Colon (tissue), 2 donors: ENCODE data around the gene ART3.

ENCODE experiments used
- FAIRE-seq: peaks from 2 replicates; lab custom pipeline; 2012; peaks lifted over from hg19 to GRCh38; lab: Jason Lieb, UNC
- donor health status: control.
- donor health status: control.

The ART3 gene

DNA sequence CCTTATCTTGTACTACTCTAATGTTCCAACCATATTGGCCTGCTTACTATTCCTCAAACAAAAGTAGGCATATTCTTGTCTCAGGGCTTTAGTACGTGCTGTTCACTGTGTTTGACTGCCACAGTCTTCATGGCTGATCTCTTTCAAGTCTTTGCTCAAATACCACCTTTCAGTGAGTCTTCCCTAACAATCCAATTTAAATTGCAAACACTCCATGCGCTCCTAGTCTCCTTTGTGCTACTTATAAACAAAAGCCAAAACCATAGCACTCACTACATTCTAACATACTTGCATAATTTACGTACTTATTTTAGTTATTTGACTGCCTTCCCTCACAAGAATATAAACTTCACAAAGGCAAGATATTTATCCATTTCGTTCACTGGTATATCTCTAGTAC lies 1.7 kb upstream of the ART3 start:
- no peak for FAIRE-seq

DNA sequence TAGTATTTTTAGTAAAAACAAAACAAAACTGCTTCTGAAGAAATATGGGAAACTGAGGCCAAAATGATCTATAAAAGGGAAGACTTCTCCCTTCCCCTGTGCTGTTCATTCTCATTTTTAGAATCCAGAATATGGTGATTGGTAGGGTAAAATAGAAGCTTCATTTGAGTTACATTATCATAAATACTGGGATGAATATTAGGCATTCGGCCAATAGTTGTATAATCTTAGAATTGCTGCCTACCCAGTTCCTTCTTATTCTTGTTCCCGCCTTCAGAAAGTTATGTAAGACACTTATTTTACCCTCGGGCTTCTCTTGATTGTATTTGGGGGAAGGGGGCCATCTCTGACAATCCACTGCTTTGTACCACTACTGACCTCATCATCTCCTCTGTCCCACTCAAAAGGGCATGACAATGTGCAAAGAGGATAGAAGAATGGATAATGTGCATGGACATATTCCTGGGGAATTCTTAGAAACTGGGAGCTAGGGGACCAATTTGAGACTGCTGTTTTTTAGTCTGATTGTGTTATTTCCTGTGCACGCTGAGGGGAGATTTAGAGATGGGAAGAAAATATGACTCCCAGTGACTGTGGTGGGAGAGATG lies 588 bp downstream of the ART3 start:
- FAIRE-seq: no peak

DNA sequence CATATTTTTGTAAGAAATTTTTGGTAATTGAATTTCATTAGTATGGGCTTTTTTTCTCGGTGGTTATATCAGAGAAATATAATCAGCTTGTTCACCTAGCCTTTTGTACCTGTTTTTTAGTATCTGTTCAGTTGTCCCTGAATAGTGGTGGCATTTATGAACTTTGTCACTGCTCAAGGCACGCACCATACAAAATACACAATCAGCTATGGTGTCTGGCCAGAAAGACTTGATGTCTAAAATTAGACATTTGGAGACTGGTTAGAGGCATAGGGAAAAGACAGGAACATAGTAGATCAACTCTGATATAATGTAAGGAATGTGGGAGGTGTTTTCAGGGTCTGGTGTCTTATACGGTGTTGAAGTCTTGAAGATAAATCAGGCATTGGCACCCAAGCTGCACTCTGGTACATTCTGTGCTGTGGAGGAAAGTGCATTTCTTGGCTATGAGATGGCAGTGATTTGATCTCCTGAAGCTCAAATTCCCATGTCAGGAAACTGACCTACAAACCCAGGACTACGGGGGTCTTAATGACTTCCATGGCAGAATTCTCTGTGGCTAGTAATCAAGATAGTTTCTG lies 3.6 kb downstream of the ART3 start:
- no peak for FAIRE-seq

DNA sequence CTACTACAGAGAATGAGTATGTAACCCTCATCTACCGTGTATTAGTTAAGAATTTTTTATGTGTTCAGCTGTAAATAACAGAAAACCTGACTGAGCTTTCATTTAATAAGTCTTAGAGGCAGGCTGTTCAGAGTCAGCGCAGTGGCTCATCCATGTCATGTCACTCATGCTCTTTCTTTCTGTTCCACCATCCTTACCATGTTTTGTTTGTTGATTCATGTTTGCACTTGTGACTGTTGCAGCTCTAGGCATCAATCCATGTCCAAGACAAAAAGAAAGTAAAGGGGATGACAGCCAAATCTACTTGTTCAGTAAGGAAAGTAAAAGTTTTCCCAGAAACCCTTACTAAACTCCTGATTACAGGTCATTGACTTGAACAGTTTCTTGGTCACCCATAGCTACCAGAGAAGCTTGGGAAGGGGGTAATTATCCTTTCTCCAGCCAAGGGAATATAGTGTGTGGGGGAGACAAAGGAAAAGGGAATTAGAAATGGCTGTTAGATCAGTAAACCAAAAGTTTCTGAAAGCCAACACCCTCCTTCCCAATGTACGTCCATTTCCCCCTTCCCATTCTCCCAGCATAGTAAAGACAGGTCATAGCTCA lies 9.0 kb downstream of the ART3 start:
- FAIRE-seq: no peak

DNA sequence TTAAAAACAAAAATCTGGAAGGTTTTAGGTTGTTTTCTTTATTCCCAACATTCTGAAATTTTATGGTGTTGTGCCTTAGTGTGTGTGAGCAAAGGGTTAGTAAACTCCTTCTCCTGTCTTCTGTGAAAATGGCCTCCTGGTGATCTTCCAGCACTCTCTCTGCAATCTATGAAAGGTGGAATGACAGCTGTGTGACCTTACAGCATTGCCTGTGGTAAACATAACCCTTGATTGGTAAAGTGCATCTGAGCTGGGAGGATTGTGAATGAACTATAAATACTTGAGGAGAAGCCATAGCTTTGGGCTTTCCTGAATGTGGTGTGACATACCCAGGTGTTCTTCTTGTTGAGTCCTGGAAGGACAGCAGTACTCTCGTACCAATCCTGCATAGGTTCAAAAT lies 10.0 kb downstream of the ART3 start:
- no peak for FAIRE-seq

DNA sequence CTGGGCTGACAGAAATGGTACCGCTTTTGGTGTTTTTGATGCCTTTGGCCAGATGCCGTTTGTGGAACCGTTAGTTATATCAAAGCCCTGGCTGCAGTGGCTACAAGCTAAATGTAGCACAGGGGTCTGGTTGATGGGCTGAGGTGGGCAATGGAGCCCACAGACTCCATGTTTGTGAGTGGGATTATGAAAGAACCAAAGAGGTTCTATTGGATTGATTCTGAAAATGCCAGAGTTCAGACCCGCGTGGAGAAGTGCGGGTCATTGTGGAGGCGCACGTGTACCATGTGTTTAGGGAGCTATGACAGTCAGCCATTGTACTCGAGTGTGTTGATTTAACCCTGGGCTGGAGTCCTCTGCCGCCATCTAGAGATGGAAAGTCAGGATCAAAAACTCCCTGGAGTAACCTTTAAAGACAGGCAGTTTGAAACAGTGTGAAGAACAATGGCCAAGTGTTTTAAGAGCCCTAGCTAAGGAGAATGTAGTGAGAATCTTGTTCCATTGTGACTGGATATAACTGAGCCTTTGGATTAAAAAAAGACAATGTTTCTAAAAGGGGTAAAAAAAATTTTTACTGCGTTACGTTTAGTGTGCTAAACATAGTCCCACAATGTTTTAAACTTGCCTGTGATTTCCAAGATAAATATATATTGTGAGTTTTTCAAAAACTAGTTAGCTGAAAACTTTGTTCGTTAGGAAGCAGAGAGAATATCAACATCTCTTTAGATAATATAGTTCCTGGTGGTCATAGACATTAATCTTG lies 12.7 kb downstream of the ART3 start:
- no peak for FAIRE-seq

DNA sequence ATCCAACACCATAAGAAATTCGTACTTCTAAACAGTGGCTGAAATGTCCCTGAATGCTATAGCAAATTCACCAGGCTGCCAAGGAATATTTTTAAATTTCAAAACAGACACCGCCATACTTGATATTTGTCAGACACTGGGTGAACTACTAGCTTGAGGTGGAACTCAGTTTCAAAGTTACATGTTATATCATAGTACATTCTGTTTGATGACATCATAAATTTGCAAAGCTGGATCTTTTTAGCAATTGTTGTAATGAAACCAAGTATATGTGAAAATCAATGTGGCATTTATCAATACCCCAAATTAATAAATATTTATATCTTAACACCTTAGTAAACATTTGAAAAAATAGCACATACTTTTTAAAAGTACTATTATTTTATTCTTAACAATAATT lies 14.2 kb downstream of the ART3 start:
- no peak for FAIRE-seq

DNA sequence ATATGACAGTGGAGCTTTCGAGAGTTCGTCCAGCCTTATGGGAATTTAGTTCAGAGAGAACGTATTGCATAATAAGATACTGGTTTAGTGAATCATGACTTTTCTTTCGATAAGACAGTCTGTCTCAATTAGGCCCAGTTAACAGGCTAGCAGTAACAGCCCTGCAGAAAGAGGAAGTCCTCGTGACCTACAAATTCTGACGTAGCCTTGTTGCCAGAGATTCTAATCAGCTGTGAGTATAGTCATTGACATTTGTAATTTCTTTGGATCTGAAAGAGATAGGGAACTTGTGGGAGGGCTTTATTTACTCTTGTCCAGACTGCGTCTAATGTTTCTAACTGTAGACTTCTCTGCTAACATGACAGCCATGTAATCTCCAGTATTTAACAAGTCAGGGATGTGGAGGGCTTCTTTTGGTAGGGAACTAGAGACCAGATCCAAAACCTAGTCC lies 15.8 kb downstream of the ART3 start:
- no peak for FAIRE-seq

DNA sequence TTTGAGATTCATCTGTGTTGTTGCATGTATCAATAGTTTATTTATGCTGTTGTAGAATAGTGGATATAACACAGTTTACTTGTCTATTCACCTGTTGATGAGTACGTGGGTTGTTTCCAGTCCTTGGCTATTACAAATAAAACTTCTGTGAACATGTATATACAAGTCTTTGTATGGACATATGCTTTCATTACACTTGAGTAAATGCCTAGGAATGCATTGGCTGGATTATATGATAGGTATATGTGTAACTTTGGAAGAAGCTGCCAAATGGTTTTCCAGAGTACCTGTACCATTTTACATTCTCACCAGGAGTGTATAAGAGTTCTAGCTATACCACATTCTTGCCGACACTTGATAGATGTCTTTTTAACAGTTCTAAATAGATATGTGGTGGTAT lies 16.5 kb downstream of the ART3 start:
- no peak for FAIRE-seq

DNA sequence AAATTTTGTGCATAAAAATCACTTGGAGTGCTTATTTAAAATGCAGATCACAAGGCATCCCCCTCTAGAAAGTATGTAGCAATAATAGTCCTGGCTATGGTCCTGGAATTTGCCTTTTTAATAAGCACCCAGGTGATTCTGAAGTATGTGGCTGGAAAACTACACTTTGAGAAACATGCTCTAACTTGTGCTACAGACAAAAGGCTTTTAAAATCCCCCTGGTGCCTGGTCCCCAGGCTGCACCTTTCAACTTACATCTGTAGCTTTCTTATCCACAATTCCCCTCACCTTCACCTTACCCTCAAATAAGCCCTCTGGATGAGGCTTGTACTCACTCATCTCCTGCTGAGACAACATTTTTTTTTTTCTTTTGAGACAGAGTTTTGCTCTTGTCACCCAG lies 21.1 kb downstream of the ART3 start:
- no peak for FAIRE-seq

DNA sequence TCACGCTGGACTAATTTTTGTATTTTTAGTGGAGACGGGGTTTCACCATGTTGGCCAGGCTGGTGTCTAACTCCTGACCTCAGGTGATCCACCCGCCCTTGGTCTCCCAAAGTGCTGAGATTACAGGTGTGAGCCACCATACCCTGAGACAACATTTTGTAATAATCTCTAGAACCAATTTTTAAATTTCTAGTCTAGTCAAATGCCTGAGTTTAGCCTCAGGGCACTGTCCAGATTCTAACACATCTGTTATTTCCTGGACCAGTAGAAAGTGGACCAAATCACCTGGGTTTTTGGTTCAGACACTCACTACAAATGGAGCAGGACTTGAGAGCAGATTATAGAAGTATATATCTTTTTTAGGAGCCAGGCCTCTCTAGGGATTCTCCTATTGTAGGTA lies 21.6 kb downstream of the ART3 start:
- no peak for FAIRE-seq

DNA sequence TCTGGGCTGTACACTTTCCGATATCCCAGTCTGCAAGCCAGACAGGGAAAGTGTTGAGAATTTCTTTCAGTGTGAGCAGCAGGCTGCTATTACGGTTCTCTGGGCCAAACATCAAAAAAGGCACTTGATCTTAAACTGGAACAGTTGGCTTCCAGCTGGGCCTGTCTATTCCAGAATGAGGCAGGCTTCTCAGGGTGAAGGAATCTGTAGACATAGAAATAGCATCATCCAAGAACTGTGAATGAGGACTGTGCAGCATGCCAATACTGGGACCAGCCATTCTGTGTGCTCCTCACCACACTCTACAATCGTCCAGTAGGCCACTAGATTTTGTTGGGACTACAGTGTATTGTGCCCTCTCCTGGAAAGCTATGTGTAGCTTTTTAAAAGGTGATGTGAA lies 31.1 kb downstream of the ART3 start:
- FAIRE-seq: no peak

DNA sequence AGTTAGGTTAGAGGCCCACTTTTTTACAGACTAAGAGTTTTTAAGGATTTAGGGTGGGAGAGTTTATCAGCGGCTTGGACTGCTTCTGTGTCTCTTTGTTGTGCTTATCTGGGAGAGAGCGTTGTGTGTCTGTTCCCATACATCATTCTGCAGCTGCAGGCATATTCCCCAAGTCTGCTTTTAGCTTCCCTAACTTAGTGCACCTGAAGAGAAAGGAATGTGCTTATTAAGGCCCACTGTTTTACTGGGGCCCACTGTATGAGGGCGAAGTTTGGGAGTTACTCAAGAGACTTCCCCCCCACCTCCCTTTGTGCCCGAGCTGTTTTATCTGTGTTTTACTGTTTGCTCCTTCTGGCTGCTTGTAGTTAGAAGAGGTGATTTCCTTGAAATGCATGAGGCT lies 31.9 kb downstream of the ART3 start:
- no peak for FAIRE-seq

DNA sequence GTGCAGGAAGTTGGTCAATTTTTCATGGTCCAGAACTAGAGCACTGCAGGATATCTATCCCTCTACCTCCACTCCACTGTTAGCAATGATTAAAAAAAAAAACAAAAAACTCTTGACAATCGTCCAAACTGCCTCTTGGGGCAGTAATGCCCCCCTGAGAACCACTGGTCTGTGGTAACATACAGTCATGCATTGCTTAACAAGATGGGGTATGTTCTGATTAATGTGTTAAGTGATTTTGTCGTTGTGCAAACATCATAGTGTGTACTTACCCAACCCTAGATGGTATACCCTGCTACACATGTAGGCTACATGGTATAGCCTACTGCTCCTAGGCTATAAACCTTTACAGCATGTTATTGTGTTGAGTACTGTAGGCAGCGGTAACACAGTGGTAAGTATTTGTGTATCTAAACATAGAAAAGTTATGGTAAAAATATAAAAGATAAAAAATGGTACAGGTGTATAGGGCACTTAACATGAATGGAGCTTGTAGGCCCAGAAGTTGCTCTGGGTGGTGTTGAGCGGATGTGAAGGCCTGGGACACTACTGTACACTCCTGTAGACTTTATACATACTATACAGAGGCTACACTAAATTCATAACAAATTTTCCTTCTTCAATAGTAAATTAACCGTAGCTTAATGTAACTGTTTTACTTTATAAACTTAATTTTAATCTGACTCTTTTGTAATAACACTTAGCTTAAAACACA lies 34.1 kb downstream of the ART3 start:
- FAIRE-seq: no peak

DNA sequence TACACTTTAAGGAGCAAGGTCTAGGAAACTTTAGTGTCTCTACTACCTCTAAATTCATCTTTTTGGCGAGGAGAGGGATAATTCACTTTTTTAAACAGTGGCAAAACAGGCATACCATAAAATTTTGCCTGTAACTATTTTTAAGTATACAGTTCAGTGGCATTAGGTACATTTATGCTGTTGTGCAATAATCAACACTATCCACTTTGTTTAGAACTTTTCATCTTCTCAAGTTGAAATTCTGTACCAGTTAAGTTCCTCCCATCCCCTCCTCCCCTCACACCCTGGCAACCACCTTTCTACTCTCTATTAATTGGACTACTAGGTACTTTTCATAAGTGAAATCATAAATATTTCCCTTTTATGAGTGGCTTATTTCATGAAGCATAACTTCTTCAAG lies 42.3 kb downstream of the ART3 start:
- FAIRE-seq: no peak

DNA sequence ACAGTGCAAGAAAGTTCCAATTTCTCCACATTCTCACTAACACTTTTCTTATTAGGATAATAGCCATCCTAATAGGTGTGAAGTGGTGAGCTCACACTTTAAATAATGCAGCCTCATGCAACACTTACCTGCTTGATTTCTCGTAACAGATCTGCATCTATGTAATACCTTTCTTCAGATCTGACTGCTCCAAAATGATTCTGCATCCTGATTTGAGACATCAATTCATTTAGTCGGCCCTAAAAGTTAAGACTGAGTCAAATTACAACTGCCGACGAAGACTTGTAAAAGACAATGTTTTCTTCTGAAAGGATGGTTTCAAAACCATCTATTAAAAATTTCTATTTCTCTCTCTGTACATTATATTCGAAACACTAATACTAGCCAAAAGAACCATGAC lies 43.0 kb downstream of the ART3 start:
- FAIRE-seq: no peak

DNA sequence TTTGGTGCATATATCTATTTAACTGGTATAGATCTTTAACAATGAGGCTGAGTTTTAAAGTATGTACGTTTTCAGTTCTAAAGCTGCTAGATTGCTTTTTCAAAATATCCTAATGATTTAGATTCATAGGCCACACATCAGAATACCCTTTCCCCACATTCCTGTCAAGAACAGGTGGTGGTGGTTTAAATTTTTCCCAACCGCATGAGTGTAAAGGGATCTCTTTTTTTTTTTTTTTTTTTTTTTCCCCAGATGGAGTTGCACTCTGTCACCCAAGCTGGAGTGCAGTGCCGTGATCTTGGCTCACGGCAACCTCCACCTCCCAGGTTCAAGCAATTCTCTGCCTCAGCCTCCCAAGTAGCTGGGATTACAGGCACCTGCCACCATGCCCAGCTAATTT lies 45.7 kb downstream of the ART3 start:
- FAIRE-seq: no peak

DNA sequence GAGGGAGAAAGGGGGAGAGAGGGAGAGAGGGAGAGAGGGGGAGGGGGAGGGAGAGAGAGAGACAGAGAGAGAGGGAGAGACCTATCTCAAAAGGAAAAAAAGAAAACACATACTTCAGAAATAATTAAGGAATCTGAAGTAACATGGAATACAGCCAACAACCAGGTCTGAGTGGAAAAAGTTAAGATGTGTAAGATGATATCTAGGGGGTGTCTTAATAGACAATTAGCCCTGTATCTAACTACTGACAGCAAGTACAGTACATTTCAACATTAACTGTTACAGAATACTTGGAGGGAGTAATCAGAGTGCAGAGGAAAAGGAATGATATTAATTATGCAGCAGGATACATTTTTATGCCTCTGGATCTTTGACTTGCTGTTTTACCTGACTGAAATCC lies 51.3 kb downstream of the ART3 start:
- FAIRE-seq: no peak

DNA sequence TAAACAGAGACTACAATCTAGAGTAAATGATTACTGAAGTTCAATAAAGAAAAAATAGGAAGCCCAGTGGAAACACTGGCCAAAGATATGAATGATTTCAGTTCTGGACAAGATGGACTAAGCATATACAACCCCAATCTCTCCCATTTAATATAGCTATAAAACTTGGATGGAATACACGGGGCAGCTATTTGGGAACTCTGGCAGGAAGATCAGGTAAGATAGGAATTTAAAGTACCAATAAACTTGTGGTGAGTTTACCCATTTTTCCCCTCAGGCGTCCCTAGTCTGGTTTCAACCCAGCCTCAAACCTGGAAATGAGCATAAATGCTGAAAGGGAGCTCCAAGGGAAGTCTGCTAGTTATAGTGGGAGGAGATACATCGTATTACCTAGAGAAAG lies 53.2 kb downstream of the ART3 start:
- FAIRE-seq: no peak

DNA sequence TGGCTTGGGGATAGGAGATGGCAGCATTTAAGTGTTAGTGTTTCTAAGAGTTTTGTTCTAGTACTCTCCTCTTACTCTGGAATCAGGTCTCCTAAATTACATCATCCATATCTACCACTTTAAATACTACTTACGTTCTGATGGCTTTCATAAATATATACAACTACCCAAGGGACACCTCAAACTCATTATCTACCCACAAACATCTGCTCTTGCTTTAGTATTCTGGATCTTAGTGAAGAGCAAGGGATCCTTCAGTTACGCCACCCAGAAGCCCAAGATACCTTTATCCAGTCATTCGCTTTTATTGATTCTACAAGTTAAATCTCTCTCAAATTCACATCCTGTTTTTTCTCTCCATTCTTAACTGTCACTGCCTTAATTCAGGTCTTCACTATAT lies 66.7 kb downstream of the ART3 start:
- FAIRE-seq: no peak

DNA sequence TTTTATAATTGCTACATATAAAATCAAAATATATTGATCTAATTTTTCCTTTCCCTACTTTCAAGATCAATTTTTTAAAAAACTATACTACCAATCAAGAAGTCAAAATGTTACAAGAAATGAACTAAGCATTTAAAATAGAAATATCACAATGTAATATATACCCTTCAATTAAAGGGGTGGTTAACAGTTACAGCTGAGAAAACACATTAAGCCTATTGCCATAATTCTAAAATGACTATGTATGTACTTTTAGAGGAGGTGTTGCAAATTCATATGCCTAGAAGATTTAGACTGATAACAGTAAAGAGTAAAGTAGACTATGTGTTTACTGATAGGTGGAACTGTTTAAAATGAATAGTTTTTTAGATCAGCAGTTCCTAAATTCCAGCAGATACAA lies 70.0 kb downstream of the ART3 start:
- FAIRE-seq: no peak

DNA sequence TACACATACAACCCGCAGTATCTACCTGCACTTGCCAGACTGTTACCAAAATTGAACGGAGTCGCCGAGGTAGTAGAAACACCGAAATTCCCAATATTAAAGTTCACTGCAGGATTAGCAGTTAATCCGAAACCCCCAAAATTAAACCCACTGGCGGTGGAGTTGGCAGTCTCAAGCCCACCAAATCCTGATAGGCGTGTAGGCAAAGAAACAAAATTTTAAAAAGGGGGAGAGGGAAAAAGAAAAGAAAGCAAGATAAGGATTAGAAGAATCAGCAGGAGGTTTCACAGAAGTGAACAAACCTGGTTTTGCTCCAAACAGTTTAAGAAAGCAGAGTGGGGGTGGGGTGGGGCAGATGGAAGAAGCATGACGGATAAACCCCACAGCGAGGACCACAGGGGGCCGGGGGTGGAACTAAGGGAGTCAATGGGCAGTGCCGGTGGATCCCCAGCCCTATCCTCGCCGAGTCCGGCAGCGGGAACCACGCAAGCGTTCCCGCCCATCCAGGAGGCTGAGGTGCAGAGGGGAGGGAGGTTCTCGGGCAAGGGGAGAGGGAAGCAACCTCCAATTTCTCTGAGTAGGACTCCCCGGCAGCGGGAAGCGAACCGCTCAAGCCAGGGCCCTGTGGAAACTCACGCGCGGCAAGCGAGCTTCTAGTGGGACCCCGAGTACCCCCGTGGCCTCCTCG lies 73.1 kb downstream of the ART3 start:
- no peak for FAIRE-seq
